ENCODE results near the gene MYO9B.

DNA sequence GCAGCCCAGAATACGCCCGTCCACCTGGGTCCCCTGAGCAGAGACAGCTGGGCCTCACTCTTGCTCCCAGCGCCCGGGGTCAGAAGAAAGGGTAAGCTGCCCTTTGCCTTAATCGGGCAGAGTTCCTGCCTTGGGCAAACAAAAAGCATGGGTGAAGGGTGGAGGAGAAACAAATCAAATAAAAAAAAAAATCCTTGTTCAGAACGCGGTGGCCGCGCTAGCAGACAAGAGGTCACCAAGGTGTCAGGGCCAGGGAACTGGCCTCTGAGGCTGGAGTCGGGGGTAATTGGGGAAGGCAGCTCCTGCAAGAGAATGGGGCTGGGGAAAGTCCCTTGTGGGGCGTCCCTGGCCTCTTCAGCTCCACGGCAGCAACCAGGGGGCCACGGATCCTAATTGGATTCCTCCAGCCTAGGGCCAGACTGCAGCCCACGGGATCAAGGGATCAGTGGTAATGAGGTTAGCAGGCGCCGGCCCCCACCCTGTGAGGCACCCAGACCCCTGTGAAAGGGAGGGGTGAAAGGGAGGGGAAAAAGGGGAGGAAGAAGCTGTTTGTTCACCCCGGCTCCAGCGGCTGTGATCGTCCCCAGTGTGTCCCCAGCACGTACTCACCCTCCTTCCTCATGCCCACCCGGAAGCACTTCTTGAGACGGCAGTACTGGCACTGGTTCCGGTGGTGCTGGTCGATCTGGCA, 164.6 kb downstream of the MYO9B start:
- TF ChIP-seq GATA3 (IDR thresholded peaks at IDR 0.05; ENCODE audit: low read depth, low read length) (no peak), GATA2 (IDR thresholded peaks at IDR 0.05; ENCODE audit: low read depth, low read length) (no peak)

All from SH-SY5Y (cell line).